Tongue (tissue), 2 donors: Measurements from ENCODE around the gene TBC1D14. TPM values are rescaled to one million over a fixed set of nuclear protein-coding genes. Genes with fewer than 3 reads are reported as not detected.

Source experiments
- DNase-seq: peaks from one replicate; pipeline ENCODE4 v3.0.0-alpha.2; 2015
- total RNA-seq: library from RNA; depleted of rRNA; stranded (reverse); fragments of >200 nt; gene quantifications from one replicate; pipeline ENCODE4 v1.2.3, GENCODE V29; 2014

TBC1D14 gene
- 57.1 TPM for total RNA-seq

GRCh38 chr4:6909113-6909969, at the start of gene TBC1D14:
Gene TBC1D14, plus strand, starts transcription at chr4:6909826. Its CDS starts 13,564 bp downstream, at chr4:6923390.
- peak; percentile 95 for DNase-seq

GRCh38 chr4:6868386-6868785, 41.2 kb upstream of the TBC1D14 start:
- no peak for DNase-seq

- peak; percentile 18 for DNase-seq
Observed at GRCh38 chr4:6869944-6870343, 39.7 kb upstream of the TBC1D14 start.

- DNase-seq: no peak
Observed at GRCh38 chr4:6873291-6873690, 36.3 kb upstream of the TBC1D14 start.

- peak; percentile 77 for DNase-seq
Observed at GRCh38 chr4:6873792-6874461, 35.7 kb upstream of the TBC1D14 start.

GRCh38 chr4:6874981-6875380, 34.6 kb upstream of the TBC1D14 start:
- no peak for DNase-seq

- DNase-seq: peak; percentile 89
Observed at GRCh38 chr4:6875431-6875831, 34.2 kb upstream of the TBC1D14 start.

- no peak for DNase-seq
Observed at GRCh38 chr4:6876440-6876839, 33.2 kb upstream of the TBC1D14 start.

- DNase-seq: no peak
Observed at GRCh38 chr4:6877067-6877466, 32.6 kb upstream of the TBC1D14 start.

- no peak for DNase-seq
Observed at GRCh38 chr4:6878451-6879059, 31.1 kb upstream of the TBC1D14 start.

GRCh38 chr4:6880691-6881090, 28.9 kb upstream of the TBC1D14 start:
- no peak for DNase-seq

- DNase-seq: no peak
Observed at GRCh38 chr4:6881908-6882307, 27.7 kb upstream of the TBC1D14 start.

GRCh38 chr4:6884341-6884870, 25.2 kb upstream of the TBC1D14 start:
- peak; percentile 15 for DNase-seq

GRCh38 chr4:6885953-6886557, 23.6 kb upstream of the TBC1D14 start:
- peak; percentile 69 for DNase-seq

GRCh38 chr4:6886886-6887285, 22.7 kb upstream of the TBC1D14 start:
- no peak for DNase-seq

GRCh38 chr4:6887591-6888371, 21.8 kb upstream of the TBC1D14 start:
- DNase-seq: no peak

- DNase-seq: no peak
Observed at GRCh38 chr4:6888506-6889071, 21.0 kb upstream of the TBC1D14 start.

GRCh38 chr4:6889101-6889735, 20.4 kb upstream of the TBC1D14 start:
- DNase-seq: no peak

- DNase-seq: no peak
Observed at GRCh38 chr4:6889736-6890324, 19.8 kb upstream of the TBC1D14 start.

GRCh38 chr4:6890358-6890757, 19.3 kb upstream of the TBC1D14 start:
- no peak for DNase-seq
